Head of caudate nucleus (tissue), 42 donors: ENCODE data around the gene PTK6.
"Not testable (repeated sequence)": the region's sequence is repeated elsewhere in the genome, so short reads cannot be mapped to it uniquely, and the experiment has no call there.

ENCODE experiments used
- DNase-seq, 42 donors: peaks; one replicate each; pipeline versions ENCODE4 v3.0.0 to v3.0.0-alpha.2; 2020 to 2021; ENCODE audit warnings: mixed read lengths in 7 of 42
- intact Hi-C: fragments of 100-400 bp; cut with DNase I; formaldehyde crosslinking; loops from one replicate; pipeline ENCODE4 v1.15.0; 2022

The PTK6 gene

GRCh38 chr20:63492518-63492917 lies 44.7 kb downstream of the PTK6 start:
- DNase-seq, result no peak
- intact Hi-C loops, result no loop called here

- DNase-seq, result no peak
- intact Hi-C loops, result no loop called here
Observed at GRCh38 chr20:63491635-63492230, 45.4 kb downstream of the PTK6 start.

- intact Hi-C loops, result no loop called here
- DNase-seq, result peak in 1 of 42 donors; percentile 2
Observed at GRCh38 chr20:63491078-63491477, 46.1 kb downstream of the PTK6 start.

GRCh38 chr20:63490416-63490815 lies 46.8 kb downstream of the PTK6 start:
- intact Hi-C loops, result no loop called here
- peak in 1 of 42 donors; percentile 1 for DNase-seq

GRCh38 chr20:63488315-63489251 lies 48.6 kb downstream of the PTK6 start:
- intact Hi-C loops, result no loop called here
- no peak for DNase-seq

- no peak for DNase-seq
- intact Hi-C loops, result no loop called here
Observed at GRCh38 chr20:63487781-63488241, 49.4 kb downstream of the PTK6 start.

- DNase-seq, result no peak
- intact Hi-C loops, result no loop called here
Observed at GRCh38 chr20:63487116-63487764, 49.9 kb downstream of the PTK6 start.

GRCh38 chr20:63486300-63486855 lies 50.8 kb downstream of the PTK6 start:
- DNase-seq, result peak in 1 of 42 donors; percentile 3
- intact Hi-C loops, result no loop called here

GRCh38 chr20:63484651-63485403 lies 52.3 kb downstream of the PTK6 start:
- intact Hi-C loops, result no loop called here
- no peak for DNase-seq

GRCh38 chr20:63484236-63484635 lies 52.9 kb downstream of the PTK6 start:
- intact Hi-C loops, result no loop called here
- no peak for DNase-seq

- DNase-seq, result no peak
Observed at GRCh38 chr20:63483834-63484233, 53.3 kb downstream of the PTK6 start.

GRCh38 chr20:63482021-63482587 lies 55.1 kb downstream of the PTK6 start:
- intact Hi-C loops, result no loop called here
- no peak for DNase-seq

More at GRCh38 chr20:63483834-63484233, 53.3 kb downstream of the PTK6 start:
- intact Hi-C loops, result no loop called here

GRCh38 chr20:63481503-63481902 lies 55.7 kb downstream of the PTK6 start:
- intact Hi-C loops, result no loop called here

GRCh38 chr20:63479695-63480419 lies 57.3 kb downstream of the PTK6 start:
- intact Hi-C loops, DNase-seq: not testable (repeated sequence)

More at GRCh38 chr20:63481503-63481902, 55.7 kb downstream of the PTK6 start:
- no peak for DNase-seq

- no peak for DNase-seq
- intact Hi-C loops, result no loop called here
Observed at GRCh38 chr20:63478346-63479302, 58.6 kb downstream of the PTK6 start.
